ENCODE results near the gene H2AZ1.

DNA sequence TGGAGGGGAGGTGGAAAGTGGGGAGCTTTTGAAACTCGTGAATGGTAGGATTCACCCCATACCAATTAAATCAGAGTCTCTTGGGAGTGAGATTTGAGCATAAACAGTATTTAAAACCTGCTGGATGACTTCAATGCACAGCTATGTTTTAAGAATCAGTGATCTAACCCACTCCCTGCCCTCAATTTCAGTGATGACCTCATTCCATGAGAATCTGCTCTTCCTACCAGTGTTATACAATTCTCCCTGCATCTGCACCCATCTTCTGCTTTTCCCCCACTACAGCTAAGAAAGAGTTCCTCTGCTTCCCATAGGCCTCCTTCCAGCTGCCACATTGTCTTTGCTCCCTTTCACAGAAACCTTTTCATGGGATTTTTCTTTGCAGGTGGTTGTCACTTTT, 18.3 kb upstream of the H2AZ1 start:
- TF ChIP-seq, protein P1, sequence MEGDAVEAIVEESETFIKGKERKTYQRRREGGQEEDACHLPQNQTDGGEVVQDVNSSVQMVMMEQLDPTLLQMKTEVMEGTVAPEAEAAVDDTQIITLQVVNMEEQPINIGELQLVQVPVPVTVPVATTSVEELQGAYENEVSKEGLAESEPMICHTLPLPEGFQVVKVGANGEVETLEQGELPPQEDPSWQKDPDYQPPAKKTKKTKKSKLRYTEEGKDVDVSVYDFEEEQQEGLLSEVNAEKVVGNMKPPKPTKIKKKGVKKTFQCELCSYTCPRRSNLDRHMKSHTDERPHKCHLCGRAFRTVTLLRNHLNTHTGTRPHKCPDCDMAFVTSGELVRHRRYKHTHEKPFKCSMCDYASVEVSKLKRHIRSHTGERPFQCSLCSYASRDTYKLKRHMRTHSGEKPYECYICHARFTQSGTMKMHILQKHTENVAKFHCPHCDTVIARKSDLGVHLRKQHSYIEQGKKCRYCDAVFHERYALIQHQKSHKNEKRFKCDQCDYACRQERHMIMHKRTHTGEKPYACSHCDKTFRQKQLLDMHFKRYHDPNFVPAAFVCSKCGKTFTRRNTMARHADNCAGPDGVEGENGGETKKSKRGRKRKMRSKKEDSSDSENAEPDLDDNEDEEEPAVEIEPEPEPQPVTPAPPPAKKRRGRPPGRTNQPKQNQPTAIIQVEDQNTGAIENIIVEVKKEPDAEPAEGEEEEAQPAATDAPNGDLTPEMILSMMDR (IDR thresholded peaks at IDR 0.05): no peak
- no peak for TF ChIP-seq ZFX (IDR thresholded peaks at IDR 0.05; ENCODE audit: borderline replicate concordance)

All from 22Rv1 (cell line).